ENCODE measurements around the gene KBTBD2.
"Not testable (repeated sequence)": the region's sequence is repeated elsewhere in the genome, so short reads cannot be mapped to it uniquely, and the experiment has no call there.

Gene KBTBD2

GRCh38 chr7:32905175-32905662 is 13.7 kb upstream of the KBTBD2 start:
- Mint-ChIP-seq H3K36me3 (ENCODE audit: low read depth) (no peaks in the 10 kb centered on the region), H3K27ac (peak overlapping the region; percentile 86), H3K4me1 (ENCODE audit: low read depth) (peaks cover 18% of the 10 kb centered on the region)

GRCh38 chr7:32901629-32902028 is 10.1 kb upstream of the KBTBD2 start:
- Mint-ChIP-seq H3K9me3 (no peaks in the 10 kb centered on the region), H3K27me3 (no peaks in the 10 kb centered on the region), H3K4me3 (no peak overlapping the region), H3K36me3 (ENCODE audit: low read depth) (no peaks in the 10 kb centered on the region), H3K27ac (no peak overlapping the region), H3K4me1 (ENCODE audit: low read depth) (peaks cover 18% of the 10 kb centered on the region)

More at GRCh38 chr7:32905175-32905662, 13.7 kb upstream of the KBTBD2 start:
- Mint-ChIP-seq H3K27me3 (no peaks in the 10 kb centered on the region), H3K9me3 (no peaks in the 10 kb centered on the region), H3K4me3 (peak overlapping the region; percentile 79)

- Mint-ChIP-seq H3K27me3 (no peaks in the 10 kb centered on the region), H3K9me3 (no peaks in the 10 kb centered on the region), H3K4me1 (ENCODE audit: low read depth) (peaks cover 13% of the 10 kb centered on the region), H3K4me3 (no peak overlapping the region), H3K36me3 (ENCODE audit: low read depth) (no peaks in the 10 kb centered on the region), H3K27ac (no peak overlapping the region)
Observed at GRCh38 chr7:32900433-32900995, 9.0 kb upstream of the KBTBD2 start.

GRCh38 chr7:32897376-32897775 is 5.8 kb upstream of the KBTBD2 start:
- not testable (repeated sequence) for H3K36me3 Mint-ChIP-seq (ENCODE audit: low read depth); H3K4me3 Mint-ChIP-seq; H3K27ac Mint-ChIP-seq; H3K27me3 Mint-ChIP-seq; H3K9me3 Mint-ChIP-seq
- peaks cover 16% of the 10 kb centered on the region for H3K4me1 Mint-ChIP-seq (ENCODE audit: low read depth)

- H3K36me3 Mint-ChIP-seq (ENCODE audit: low read depth), result no peaks in the 10 kb centered on the region
- H3K4me3 Mint-ChIP-seq, result no peak overlapping the region
- H3K27ac Mint-ChIP-seq, result no peak overlapping the region
- no peaks in the 10 kb centered on the region for H3K27me3 Mint-ChIP-seq
- peaks cover 21% of the 10 kb centered on the region for H3K4me1 Mint-ChIP-seq (ENCODE audit: low read depth)
- no peaks in the 10 kb centered on the region for H3K9me3 Mint-ChIP-seq
Observed at GRCh38 chr7:32896564-32897347, 5.2 kb upstream of the KBTBD2 start.

- H3K4me3 Mint-ChIP-seq, result no peak overlapping the region
Observed at GRCh38 chr7:32894171-32894570, 2.6 kb upstream of the KBTBD2 start.

GRCh38 chr7:32893722-32894121 is 2.2 kb upstream of the KBTBD2 start:
- Mint-ChIP-seq H3K9me3 (no peaks in the 10 kb centered on the region), H3K4me1 (ENCODE audit: low read depth) (peaks cover 40% of the 10 kb centered on the region), H3K4me3 (peak overlapping the region; percentile 88), H3K36me3 (ENCODE audit: low read depth) (peaks cover under 1% of the 10 kb centered on the region), H3K27ac (peak overlapping the region; percentile 99), H3K27me3 (no peaks in the 10 kb centered on the region)

More at GRCh38 chr7:32894171-32894570, 2.6 kb upstream of the KBTBD2 start:
- Mint-ChIP-seq H3K27me3 (no peaks in the 10 kb centered on the region), H3K36me3 (ENCODE audit: low read depth) (no peaks in the 10 kb centered on the region), H3K4me1 (ENCODE audit: low read depth) (peaks cover 35% of the 10 kb centered on the region), H3K27ac (peak overlapping the region; percentile 99), H3K9me3 (no peaks in the 10 kb centered on the region)

GRCh38 chr7:32893207-32893524 is 1.6 kb upstream of the KBTBD2 start:
- Mint-ChIP-seq H3K36me3 (ENCODE audit: low read depth) (peaks cover 6% of the 10 kb centered on the region), H3K27ac (peak overlapping the region; percentile 99), H3K4me3 (peak overlapping the region; percentile 88), H3K9me3 (no peaks in the 10 kb centered on the region), H3K4me1 (ENCODE audit: low read depth) (peaks cover 45% of the 10 kb centered on the region), H3K27me3 (no peaks in the 10 kb centered on the region)

- no peaks in the 10 kb centered on the region for H3K27me3 Mint-ChIP-seq
- no peaks in the 10 kb centered on the region for H3K9me3 Mint-ChIP-seq
- H3K4me3 Mint-ChIP-seq, result peak overlapping the region; percentile 88
- H3K4me1 Mint-ChIP-seq (ENCODE audit: low read depth), result peaks cover 50% of the 10 kb centered on the region
- peaks cover 10% of the 10 kb centered on the region for H3K36me3 Mint-ChIP-seq (ENCODE audit: low read depth)
- H3K27ac Mint-ChIP-seq, result peak overlapping the region; percentile 99
Observed at GRCh38 chr7:32892521-32893206, 1.1 kb upstream of the KBTBD2 start.

GRCh38 chr7:32891800-32892520 is 400 bp upstream of the KBTBD2 start:
- H3K9me3 Mint-ChIP-seq, result no peaks in the 10 kb centered on the region
- peaks cover 57% of the 10 kb centered on the region for H3K4me1 Mint-ChIP-seq (ENCODE audit: low read depth)
- H3K4me3 Mint-ChIP-seq, result peak overlapping the region; percentile 88
- peak overlapping the region; percentile 99 for H3K27ac Mint-ChIP-seq
- no peaks in the 10 kb centered on the region for H3K27me3 Mint-ChIP-seq
- H3K36me3 Mint-ChIP-seq (ENCODE audit: low read depth), result peaks cover 16% of the 10 kb centered on the region

GRCh38 chr7:32890793-32891042 is 842 bp downstream of the KBTBD2 start:
- Mint-ChIP-seq H3K9me3 (no peaks in the 10 kb centered on the region), H3K4me1 (ENCODE audit: low read depth) (peaks cover 69% of the 10 kb centered on the region), H3K4me3 (peak overlapping the region; percentile 93), H3K27ac (peak overlapping the region; percentile 95), H3K36me3 (ENCODE audit: low read depth) (peaks cover 18% of the 10 kb centered on the region), H3K27me3 (no peaks in the 10 kb centered on the region)

GRCh38 chr7:32890010-32890792 is 1.4 kb downstream of the KBTBD2 start:
- H3K36me3 Mint-ChIP-seq (ENCODE audit: low read depth), result peaks cover 23% of the 10 kb centered on the region
- peak overlapping the region; percentile 95 for H3K27ac Mint-ChIP-seq
- peak overlapping the region; percentile 93 for H3K4me3 Mint-ChIP-seq
- H3K9me3 Mint-ChIP-seq, result no peaks in the 10 kb centered on the region
- peaks cover 74% of the 10 kb centered on the region for H3K4me1 Mint-ChIP-seq (ENCODE audit: low read depth)
- H3K27me3 Mint-ChIP-seq, result no peaks in the 10 kb centered on the region

- peaks cover 23% of the 10 kb centered on the region for H3K36me3 Mint-ChIP-seq (ENCODE audit: low read depth)
- H3K9me3 Mint-ChIP-seq, result no peaks in the 10 kb centered on the region
- H3K4me3 Mint-ChIP-seq, result peak overlapping the region; percentile 33
- peaks cover 80% of the 10 kb centered on the region for H3K4me1 Mint-ChIP-seq (ENCODE audit: low read depth)
- peak overlapping the region; percentile 75 for H3K27ac Mint-ChIP-seq
- H3K27me3 Mint-ChIP-seq, result no peaks in the 10 kb centered on the region
Observed at GRCh38 chr7:32888505-32888904, 3.1 kb downstream of the KBTBD2 start.

GRCh38 chr7:32887395-32887794 is 4.2 kb downstream of the KBTBD2 start:
- no peaks in the 10 kb centered on the region for H3K9me3 Mint-ChIP-seq
- H3K36me3 Mint-ChIP-seq (ENCODE audit: low read depth), result peaks cover 26% of the 10 kb centered on the region
- peaks cover 77% of the 10 kb centered on the region for H3K4me1 Mint-ChIP-seq (ENCODE audit: low read depth)
- no peak overlapping the region for H3K4me3 Mint-ChIP-seq
- no peaks in the 10 kb centered on the region for H3K27me3 Mint-ChIP-seq
- no peak overlapping the region for H3K27ac Mint-ChIP-seq

All from stimulated activated naive CD8-positive, alpha-beta T cell treated with anti-CD3 and anti-CD28 coated beads, Interleukin-15, Interleukin-2, amounts not matched to agents 100 ng/mL and 50 ng/mL, for 24 hours (primary cell).